Stimulated activated CD8-positive, alpha-beta memory T cell treated with anti-CD3 and anti-CD28 coated beads, Interleukin-12 subunit alpha, Interleukin-12 subunit beta, amount 100 ng/mL, for 24 hours (primary cell): ENCODE data around the gene C7.

ENCODE experiments used
- DNase-seq: peaks from one replicate; pipeline ENCODE4 v3.0.0-alpha.2; 2020; ENCODE audit errors: extremely low read depth

C7 gene

GRCh38 chr5:40916226-40916625, 6.9 kb downstream of the C7 start:
- DNase-seq = no peak

- no peak for DNase-seq
Observed at GRCh38 chr5:40928886-40929448, 19.7 kb downstream of the C7 start.

GRCh38 chr5:40932766-40933165, 23.5 kb downstream of the C7 start:
- DNase-seq = no peak

- DNase-seq = no peak
Observed at GRCh38 chr5:40937075-40937474, 27.8 kb downstream of the C7 start.

- DNase-seq = no peak
Observed at GRCh38 chr5:40939753-40940152, 30.5 kb downstream of the C7 start.

GRCh38 chr5:40945111-40945510, 35.8 kb downstream of the C7 start:
- DNase-seq = no peak

GRCh38 chr5:40955313-40955712, 46.0 kb downstream of the C7 start:
- no peak for DNase-seq

GRCh38 chr5:40957048-40957447, 47.8 kb downstream of the C7 start:
- no peak for DNase-seq

- DNase-seq = no peak
Observed at GRCh38 chr5:40958811-40959210, 49.5 kb downstream of the C7 start.

- DNase-seq = no peak
Observed at GRCh38 chr5:40960037-40960436, 50.7 kb downstream of the C7 start.

GRCh38 chr5:40962207-40962955, 53.1 kb downstream of the C7 start:
- DNase-seq = no peak

GRCh38 chr5:40972434-40972833, 63.1 kb downstream of the C7 start:
- DNase-seq = no peak

GRCh38 chr5:40973364-40974004, 64.2 kb downstream of the C7 start:
- DNase-seq = no peak

GRCh38 chr5:40976041-40976440, 66.7 kb downstream of the C7 start:
- no peak for DNase-seq

- DNase-seq = no peak
Observed at GRCh38 chr5:40976836-40977235, 67.5 kb downstream of the C7 start.

- DNase-seq = no peak
Observed at GRCh38 chr5:40981420-40981819, 72.1 kb downstream of the C7 start.

GRCh38 chr5:40983781-40984180, 74.5 kb downstream of the C7 start:
- DNase-seq = no peak

- DNase-seq = no peak
Observed at GRCh38 chr5:40984884-40985283, 75.6 kb downstream of the C7 start.

GRCh38 chr5:40985501-40985900, 76.2 kb downstream of the C7 start:
- DNase-seq = no peak

GRCh38 chr5:40986666-40987065, 77.4 kb downstream of the C7 start:
- DNase-seq = no peak

- DNase-seq = no peak
Observed at GRCh38 chr5:40987349-40987748, 78.1 kb downstream of the C7 start.

- no peak for DNase-seq
Observed at GRCh38 chr5:40988746-40989510, 79.6 kb downstream of the C7 start.
